Glutamatergic neuron (in vitro differentiated cells): ENCODE measurements around the gene RTN3. TPM values are rescaled to one million over a fixed set of nuclear protein-coding genes. Genes with fewer than 3 reads are reported as not detected.

Experiments
- DNase-seq: peaks from one replicate; pipeline ENCODE4 v3.0.0; 2022
- H3K27ac Mint-ChIP-seq: one replicate; pipeline ENCODE4 v1.8.0; 2020; ENCODE audit warnings: mild to moderate bottlenecking, mixed read lengths, inconsistent platforms; ENCODE audit not compliant: unreplicated experiment
- H3K27me3 Mint-ChIP-seq: one replicate; pipeline ENCODE4 v1.8.0; 2020; ENCODE audit warnings: mild to moderate bottlenecking, moderate library complexity, mixed read lengths, inconsistent platforms; ENCODE audit not compliant: unreplicated experiment
- H3K36me3 Mint-ChIP-seq: one replicate; pipeline ENCODE4 v1.8.0; 2020; ENCODE audit warnings: mild to moderate bottlenecking, mixed read lengths, inconsistent platforms; ENCODE audit not compliant: unreplicated experiment
- H3K4me1 Mint-ChIP-seq: one replicate; pipeline ENCODE4 v1.8.0; 2020; ENCODE audit warnings: mild to moderate bottlenecking, low read depth, mixed read lengths, inconsistent platforms; ENCODE audit not compliant: unreplicated experiment
- H3K4me3 Mint-ChIP-seq: one replicate; pipeline ENCODE4 v1.8.0; 2020; ENCODE audit warnings: mild to moderate bottlenecking, mixed read lengths, inconsistent platforms; ENCODE audit not compliant: unreplicated experiment
- H3K9me3 Mint-ChIP-seq: one replicate; pipeline ENCODE4 v1.8.0; 2020; ENCODE audit warnings: mild to moderate bottlenecking, moderate library complexity, mixed read lengths, inconsistent platforms; ENCODE audit not compliant: unreplicated experiment
- CTCF ChIP-seq: fragments of 200-600 bp; sonication (generic); IDR thresholded peaks from one replicate; pipeline ENCODE4 v1.5.0; 2021; ENCODE audit not compliant: partially characterized antibody, unreplicated experiment
- total RNA-seq: library from RNA; stranded (reverse); fragmentation: NEBNext Ultra II Directional; extraction: Animal tissue kit (Norgen Biotek cat#: 25700); gene quantifications from one replicate; pipeline ENCODE4 v1.2.1, GENCODE V29; 2021; ENCODE audit not compliant: unreplicated experiment

The RTN3 gene
- total RNA-seq, 1 donor from 2014 or later = 338 TPM

GRCh38 chr11:63641727-63642126 lies 39.6 kb upstream of the RTN3 start:
- DNase-seq = no peak
- H3K27me3 Mint-ChIP-seq = no peaks in the 10 kb centered on the region
- no peak overlapping the region for H3K27ac Mint-ChIP-seq
- no peak overlapping the region for H3K4me3 Mint-ChIP-seq
- no peaks in the 10 kb centered on the region for H3K9me3 Mint-ChIP-seq
- no peaks in the 10 kb centered on the region for H3K36me3 Mint-ChIP-seq
- TF ChIP-seq CTCF = no peak
- H3K4me1 Mint-ChIP-seq = no peaks in the 10 kb centered on the region

GRCh38 chr11:63643205-63643604 lies 38.1 kb upstream of the RTN3 start:
- no peaks in the 10 kb centered on the region for H3K4me1 Mint-ChIP-seq
- no peaks in the 10 kb centered on the region for H3K9me3 Mint-ChIP-seq
- H3K36me3 Mint-ChIP-seq = no peaks in the 10 kb centered on the region
- no peak overlapping the region for H3K4me3 Mint-ChIP-seq
- no peak for DNase-seq
- H3K27ac Mint-ChIP-seq = no peak overlapping the region
- H3K27me3 Mint-ChIP-seq = no peaks in the 10 kb centered on the region
- TF ChIP-seq CTCF = no peak

- no peak overlapping the region for H3K27ac Mint-ChIP-seq
- no peak overlapping the region for H3K4me3 Mint-ChIP-seq
- H3K9me3 Mint-ChIP-seq = no peaks in the 10 kb centered on the region
- peaks cover 1% of the 10 kb centered on the region for H3K4me1 Mint-ChIP-seq
- no peak for TF ChIP-seq CTCF
- DNase-seq = no peak
- H3K27me3 Mint-ChIP-seq = no peaks in the 10 kb centered on the region
- H3K36me3 Mint-ChIP-seq = no peaks in the 10 kb centered on the region
Measured at GRCh38 chr11:63652671-63653070, 28.6 kb upstream of the RTN3 start.

- no peak for TF ChIP-seq CTCF
- no peak overlapping the region for H3K27ac Mint-ChIP-seq
- H3K4me1 Mint-ChIP-seq = no peaks in the 10 kb centered on the region
- no peak for DNase-seq
- peaks cover 3% of the 10 kb centered on the region for H3K27me3 Mint-ChIP-seq
- no peak overlapping the region for H3K4me3 Mint-ChIP-seq
- no peaks in the 10 kb centered on the region for H3K9me3 Mint-ChIP-seq
- H3K36me3 Mint-ChIP-seq = no peaks in the 10 kb centered on the region
Measured at GRCh38 chr11:63660972-63661371, 20.3 kb upstream of the RTN3 start.

- Mint-ChIP-seq H3K27me3 (peaks cover 3% of the 10 kb centered on the region), H3K4me1 (no peaks in the 10 kb centered on the region), H3K27ac (no peak overlapping the region), H3K36me3 (no peaks in the 10 kb centered on the region), H3K9me3 (no peaks in the 10 kb centered on the region), H3K4me3 (no peak overlapping the region)
- TF ChIP-seq CTCF = no peak
- no peak for DNase-seq
Measured at GRCh38 chr11:63663809-63664208, 17.5 kb upstream of the RTN3 start.
